ENCODE measurements around the gene PAX4. TPM values are rescaled to one million over a fixed set of nuclear protein-coding genes. Genes with fewer than 3 reads are reported as not detected.

PAX4 gene
- total and polyA plus RNA-seq, 2 donors (not counting 3 experiments of a cell fraction or from before 2014, with no cell fraction given) = not detected

DNA sequence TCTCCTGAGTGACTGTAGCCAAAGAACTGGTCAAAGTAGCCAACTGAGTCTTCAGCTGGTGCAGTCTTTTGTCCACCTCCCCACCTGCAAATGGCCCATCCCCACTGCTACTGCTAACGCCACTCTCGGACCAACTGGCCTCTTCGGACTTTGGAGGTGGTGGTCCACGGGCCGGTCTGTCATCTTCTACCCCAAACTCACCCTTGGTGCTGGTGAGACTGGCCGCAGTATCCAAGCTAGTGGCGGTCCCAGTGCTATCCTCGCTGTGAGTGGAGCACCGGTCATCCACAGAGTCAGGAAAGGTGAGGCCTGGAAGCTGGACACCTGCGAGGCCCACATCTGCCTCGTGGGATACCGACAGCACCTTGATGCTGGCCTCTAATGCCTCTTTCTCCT, 33.3 kb downstream of the PAX4 start:
- H3K27me3 ChIP-seq (ENCODE audit: control insufficient read depth in 2 of 2, insufficient read depth in 2 of 2, low read length in 2 of 2) = no peaks in the 10 kb centered on the region
- no peak for DNase-seq (ENCODE audit: low read depth, low spot score)
- H2AFZ ChIP-seq (ENCODE audit: low read depth, low read length) = peak overlapping the region; percentile 72
- H3K36me3 ChIP-seq (ENCODE audit: control insufficient read depth in 2 of 2, extremely low read depth in 1 of 2, insufficient read depth in 2 of 2, low read length in 2 of 2) = peaks cover 0 to 9% of the 10 kb centered on the region in 2 experiments
- H3K79me2 ChIP-seq (ENCODE audit: control insufficient read depth, insufficient read depth, low read length) = peaks cover 37% of the 10 kb centered on the region
- BruUV-seq (replicated peaks) = no TSS peak
- TF ChIP-seq EZH2 (IDR thresholded peaks at IDR 0.05; ENCODE audit: borderline replicate concordance, low read depth, low read length, severe bottlenecking) (no peak), GATA2 (IDR thresholded peaks at IDR 0.05; ENCODE audit: insufficient read depth, insufficient read length, low read depth, low read length) (no peak)
- POLR2A ChIA-PET = no interaction called here
- peak overlapping the region; percentile 89 for H3K9ac ChIP-seq (replicated peaks; ENCODE audit: extremely low read depth, insufficient read depth, low read length)
- H3K27ac ChIP-seq (ENCODE audit: insufficient read depth, low read depth, low read length) = peak overlapping the region; percentile 60
- FAIRE-seq = no peak
- H3K9me1 ChIP-seq (replicated peaks; ENCODE audit: control insufficient read depth, extremely low read depth, insufficient read depth, low read length) = no peaks in the 10 kb centered on the region
- dilution Hi-C loops (cut with MboI; ENCODE audit: extremely low pct_ligation_motif_present, low sequenced_read_pairs) = no loop called here
- H3K9me3 ChIP-seq (replicated peaks; ENCODE audit: control insufficient read depth, insufficient read depth, low read length) = no peaks in the 10 kb centered on the region
- peak overlapping the region; percentile 98 for H3K4me2 ChIP-seq (ENCODE audit: insufficient read depth, low read length)
- peak overlapping the region; percentile 87 to 95 (median 94) for H3K4me3 ChIP-seq (replicated peaks in 1 of 3; ENCODE audit: insufficient read depth in 1 of 3, low read depth in 1 of 3, low read length in 3 of 3)
- intact Hi-C loops (cut with micrococcal nuclease) = loop anchor here (1.0 to 10.0 kb wide), 7 partner anchors 68 to 884 kb away; partner anchors contain the start of genes GRM8, LRRC4 and SND1
- H3K4me1 ChIP-seq (ENCODE audit: control insufficient read depth, extremely low read depth, insufficient read depth, low read length) = peaks cover 37% of the 10 kb centered on the region
- CTCF ChIA-PET = interaction anchor here (1.5 kb wide), 1 partner anchor 625 kb away, joined by 5 read pairs; no protein-coding TSS in a partner anchor
- no peaks in the 10 kb centered on the region for H4K20me1 ChIP-seq (replicated peaks; ENCODE audit: control insufficient read depth, extremely low read depth, insufficient read depth, low read length)

DNA sequence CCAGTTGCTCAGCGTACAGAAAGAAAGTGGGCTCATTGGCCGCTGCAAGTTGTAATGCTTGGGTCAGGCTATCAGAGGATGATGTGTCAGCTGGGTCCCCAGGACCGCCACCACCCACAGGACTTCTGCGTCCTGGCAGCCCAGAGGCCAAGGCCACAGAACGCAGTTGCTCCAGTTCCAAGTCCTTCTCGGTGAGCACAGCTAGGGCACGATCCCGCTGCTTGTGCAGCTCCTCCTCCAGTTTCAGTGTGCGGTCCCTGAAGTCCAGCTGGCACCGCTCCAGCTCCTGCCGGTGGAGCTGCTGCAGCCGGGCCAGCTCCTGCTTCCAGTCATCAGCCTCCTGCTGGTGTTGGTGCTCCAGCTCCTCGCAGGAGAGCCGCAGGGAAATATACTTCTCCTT, 35.6 kb downstream of the PAX4 start:
- H4K20me1 ChIP-seq (replicated peaks; ENCODE audit: control insufficient read depth, extremely low read depth, insufficient read depth, low read length) = no peaks in the 10 kb centered on the region
- dilution Hi-C loops (cut with MboI; ENCODE audit: extremely low pct_ligation_motif_present, low sequenced_read_pairs) (no loop called here), intact Hi-C loops (cut with micrococcal nuclease) (loop anchor here (10.0 kb wide), 1 partner anchor 452 kb away; the partner anchor contains the start of gene LRRC4)
- H3K27ac ChIP-seq (ENCODE audit: insufficient read depth, low read depth, low read length) = no peak overlapping the region
- H3K4me1 ChIP-seq (ENCODE audit: control insufficient read depth, extremely low read depth, insufficient read depth, low read length) = peaks cover 22% of the 10 kb centered on the region
- FAIRE-seq = no peak
- no TSS peak for BruUV-seq (replicated peaks)
- no peak for TF ChIP-seq POLR2AphosphoS5 (IDR thresholded peaks at IDR 0.05; ENCODE audit: insufficient read depth, low read depth, low read length)
- TF ChIP-seq, protein P1, sequence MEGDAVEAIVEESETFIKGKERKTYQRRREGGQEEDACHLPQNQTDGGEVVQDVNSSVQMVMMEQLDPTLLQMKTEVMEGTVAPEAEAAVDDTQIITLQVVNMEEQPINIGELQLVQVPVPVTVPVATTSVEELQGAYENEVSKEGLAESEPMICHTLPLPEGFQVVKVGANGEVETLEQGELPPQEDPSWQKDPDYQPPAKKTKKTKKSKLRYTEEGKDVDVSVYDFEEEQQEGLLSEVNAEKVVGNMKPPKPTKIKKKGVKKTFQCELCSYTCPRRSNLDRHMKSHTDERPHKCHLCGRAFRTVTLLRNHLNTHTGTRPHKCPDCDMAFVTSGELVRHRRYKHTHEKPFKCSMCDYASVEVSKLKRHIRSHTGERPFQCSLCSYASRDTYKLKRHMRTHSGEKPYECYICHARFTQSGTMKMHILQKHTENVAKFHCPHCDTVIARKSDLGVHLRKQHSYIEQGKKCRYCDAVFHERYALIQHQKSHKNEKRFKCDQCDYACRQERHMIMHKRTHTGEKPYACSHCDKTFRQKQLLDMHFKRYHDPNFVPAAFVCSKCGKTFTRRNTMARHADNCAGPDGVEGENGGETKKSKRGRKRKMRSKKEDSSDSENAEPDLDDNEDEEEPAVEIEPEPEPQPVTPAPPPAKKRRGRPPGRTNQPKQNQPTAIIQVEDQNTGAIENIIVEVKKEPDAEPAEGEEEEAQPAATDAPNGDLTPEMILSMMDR (IDR thresholded peaks at IDR 0.05; ENCODE audit: extremely low read depth in 1 of 2, insufficient read depth in 1 of 2, low read depth in 1 of 2, low read length in 2 of 2) = no peak
- TF ChIP-seq EZH2 (IDR thresholded peaks at IDR 0.05; ENCODE audit: borderline replicate concordance, low read depth, low read length, severe bottlenecking) = no peak
- TF ChIP-seq JUN (IDR thresholded peaks at IDR 0.05; ENCODE audit: borderline replicate concordance, insufficient read depth, insufficient read length, low read depth) = no peak
- TF ChIP-seq FOS (IDR thresholded peaks at IDR 0.05; ENCODE audit: borderline replicate concordance, insufficient read depth, low read length) = no peak
- TF ChIP-seq MYC (IDR thresholded peaks at IDR 0.05; ENCODE audit: low read depth, low read length) = no peak
- peaks cover 35% of the 10 kb centered on the region for H3K79me2 ChIP-seq (ENCODE audit: control insufficient read depth, insufficient read depth, low read length)
- no peak overlapping the region for H3K4me2 ChIP-seq (ENCODE audit: insufficient read depth, low read length)
- no peaks in the 10 kb centered on the region for H3K9me3 ChIP-seq (replicated peaks; ENCODE audit: control insufficient read depth, insufficient read depth, low read length)
- no peaks in the 10 kb centered on the region for H3K9me1 ChIP-seq (replicated peaks; ENCODE audit: control insufficient read depth, extremely low read depth, insufficient read depth, low read length)
- no peak overlapping the region for H2AFZ ChIP-seq (ENCODE audit: low read depth, low read length)
- peaks cover 0 to 9% of the 10 kb centered on the region in 2 experiments for H3K36me3 ChIP-seq (ENCODE audit: control insufficient read depth in 2 of 2, extremely low read depth in 1 of 2, insufficient read depth in 2 of 2, low read length in 2 of 2)
- H3K9ac ChIP-seq (replicated peaks; ENCODE audit: extremely low read depth, insufficient read depth, low read length) = no peak overlapping the region
- ChIA-PET CTCF (interaction anchor here (1.0 kb wide), 1 partner anchor 626 kb away, joined by 3 read pairs; no protein-coding TSS in a partner anchor), POLR2A (no interaction called here)
- DNase-seq (ENCODE audit: low read depth, low spot score) = no peak
- H3K4me3 ChIP-seq (replicated peaks in 1 of 3; ENCODE audit: insufficient read depth in 1 of 3, low read depth in 1 of 3, low read length in 3 of 3) = no peak overlapping the region
- no peaks in the 10 kb centered on the region for H3K27me3 ChIP-seq (ENCODE audit: control insufficient read depth in 2 of 2, insufficient read depth in 2 of 2, low read length in 2 of 2)

Data from endothelial cell of umbilical vein (primary cell).